CD4-positive, CD25-positive, alpha-beta regulatory T cell (primary cell): ENCODE data around the gene PLA1A. TPM values are rescaled to one million over a fixed set of nuclear protein-coding genes. Genes with fewer than 3 reads are reported as not detected.

Experiments used
- ATAC-seq, 2 donors: fragments of 150-1000 bp; cut with Tn5 transposase; one replicate each; pipeline ENCODE4 v1.10.0; 2021; ENCODE audit warnings: low read depth in 2 of 2, moderate number of reproducible peaks in 2 of 2, moderate library complexity in 1 of 2
- DNase-seq, 3 donors: peaks; one replicate each; pipeline versions ENCODE4 v3.0.0 to v3.0.0-alpha.2; 2012 to 2022; ENCODE audit warnings: mixed read lengths in 1 of 3
- H3K27ac ChIP-seq: one replicate; pipeline ENCODE4 v1.7.0; 2013; ENCODE audit warnings: mild to moderate bottlenecking, low read length; ENCODE audit not compliant: insufficient read depth, poor library complexity, severe bottlenecking
- H3K27me3 ChIP-seq: one replicate; pipeline ENCODE4 v1.7.0; 2013; ENCODE audit warnings: low read length; ENCODE audit not compliant: control insufficient read depth, insufficient read depth
- H3K36me3 ChIP-seq: one replicate; pipeline ENCODE4 v1.7.0; 2013; ENCODE audit warnings: mild to moderate bottlenecking, low read length, moderate library complexity; ENCODE audit not compliant: control insufficient read depth, insufficient read depth
- H3K4me1 ChIP-seq: 2 replicates; pipeline ENCODE4 v1.7.0; 2013; ENCODE audit warnings: mild to moderate bottlenecking, low read length; ENCODE audit not compliant: insufficient read depth, control insufficient read depth, poor library complexity, severe bottlenecking
- H3K4me3 ChIP-seq: one replicate; pipeline ENCODE4 v1.7.0; 2013; ENCODE audit warnings: low read depth, mild to moderate bottlenecking, low read length, moderate library complexity
- H3K9me3 ChIP-seq, 2 experiments: 1 replicate in 1 of 2; 2 replicates in 1 of 2; pipeline ENCODE4 v1.7.0; 2013; ENCODE audit warnings: low read length in 2 of 2, mild to moderate bottlenecking in 1 of 2, moderate library complexity in 1 of 2; ENCODE audit not compliant: control insufficient read depth in 2 of 2
- H3K27ac Mint-ChIP-seq, 3 donors: one replicate each; pipeline ENCODE4 v1.8.0; 2020 to 2022; ENCODE audit warnings: mild to moderate bottlenecking in 3 of 3, mixed read lengths in 3 of 3, moderate library complexity in 2 of 3
- H3K27me3 Mint-ChIP-seq: one replicate; pipeline ENCODE4 v1.8.0; 2022; ENCODE audit warnings: mild to moderate bottlenecking, mixed read lengths
- H3K36me3 Mint-ChIP-seq: one replicate; pipeline ENCODE4 v1.8.0; 2020; ENCODE audit warnings: mixed read lengths
- H3K4me1 Mint-ChIP-seq, 4 donors: one replicate each; pipeline ENCODE4 v1.8.0; 2020 to 2022; ENCODE audit warnings: mixed read lengths in 4 of 4, mild to moderate bottlenecking in 1 of 4
- H3K4me3 Mint-ChIP-seq, 4 donors: one replicate each; pipeline ENCODE4 v1.8.0; 2020 to 2022; ENCODE audit warnings: mild to moderate bottlenecking in 4 of 4, mixed read lengths in 4 of 4, moderate library complexity in 3 of 4
- H3K9me3 Mint-ChIP-seq, 7 donors: one replicate each; pipeline ENCODE4 v1.8.0; 2020 to 2022; ENCODE audit warnings: mixed read lengths in 7 of 7, mild to moderate bottlenecking in 3 of 7, moderate library complexity in 2 of 7
- polyA plus RNA-seq, 4 donors: library from polyadenylated mRNA; unstranded; fragments of 300-500 nt; fragmentation: Illumina TruSeq; gene quantifications; one replicate each; pipeline ENCODE4 v1.2.3, GENCODE V29; 2021
- total RNA-seq: library from RNA; stranded (reverse); gene quantifications from one replicate; pipeline ENCODE4 v1.2.3, GENCODE V29; 2022

PLA1A gene
- total and polyA plus RNA-seq, 5 donors from 2014 or later: 0.18 TPM; not detected in 4

- no peaks in the 10 kb centered on the region for H3K9me3 ChIP-seq
- Mint-ChIP-seq H3K27ac (peak overlapping the region; percentile 13 to 73 (median 48)), H3K36me3 (no peaks in the 10 kb centered on the region), H3K9me3 (no peaks in the 10 kb centered on the region), H3K4me3 (no peak overlapping the region), H3K4me1 (peaks cover 11 to 37% (median 26%) of the 10 kb centered on the region in 4 donors), H3K27me3 (no peaks in the 10 kb centered on the region)
- H3K27me3 ChIP-seq: no peaks in the 10 kb centered on the region
- ATAC-seq: no peak
- H3K4me1 ChIP-seq: peaks cover 26% of the 10 kb centered on the region
- H3K36me3 ChIP-seq: no peaks in the 10 kb centered on the region
- DNase-seq: no peak
- H3K27ac ChIP-seq: no peak overlapping the region
- no peak overlapping the region for H3K4me3 ChIP-seq
These were observed 28.5 kb downstream of the PLA1A start for GRCh38 chr3:119626196-119626595.

- Mint-ChIP-seq H3K4me3 (peak overlapping the region in 3 of 4 donors; percentile 17 to 76 (median 67)), H3K27me3 (no peaks in the 10 kb centered on the region), H3K27ac (peak overlapping the region; percentile 2 to 62 (median 56)), H3K36me3 (no peaks in the 10 kb centered on the region), H3K9me3 (no peaks in the 10 kb centered on the region), H3K4me1 (peaks cover 11 to 37% (median 26%) of the 10 kb centered on the region in 4 donors)
- Histone ChIP-seq H3K4me3 (peak overlapping the region; percentile 57), H3K9me3 (no peaks in the 10 kb centered on the region), H3K27me3 (no peaks in the 10 kb centered on the region), H3K4me1 (peaks cover 26% of the 10 kb centered on the region), H3K36me3 (no peaks in the 10 kb centered on the region), H3K27ac (peak overlapping the region; percentile 48)
- ATAC-seq (peak; percentile 68), DNase-seq (peak in 1 of 3 donors; percentile 59)
These were observed 29.8 kb downstream of the PLA1A start for GRCh38 chr3:119627461-119627860.

- H3K36me3 Mint-ChIP-seq: no peaks in the 10 kb centered on the region
- Histone ChIP-seq H3K27me3 (no peaks in the 10 kb centered on the region), H3K4me1 (peaks cover 26% of the 10 kb centered on the region), H3K4me3 (peak overlapping the region; percentile 57), H3K36me3 (no peaks in the 10 kb centered on the region), H3K27ac (peak overlapping the region; percentile 48), H3K9me3 (no peaks in the 10 kb centered on the region)
- peaks cover 11 to 37% (median 26%) of the 10 kb centered on the region in 4 donors for H3K4me1 Mint-ChIP-seq
- H3K27ac Mint-ChIP-seq: peak overlapping the region in 2 of 3 donors; percentile 56 to 63
- DNase-seq (peak in 1 of 3 donors; percentile 59), ATAC-seq (peak; percentile 42)
- no peaks in the 10 kb centered on the region for H3K9me3 Mint-ChIP-seq
- H3K27me3 Mint-ChIP-seq: no peaks in the 10 kb centered on the region
- peak overlapping the region in 2 of 4 donors; percentile 13 to 17 for H3K4me3 Mint-ChIP-seq
These were observed 30.7 kb downstream of the PLA1A start for GRCh38 chr3:119628390-119628789.

GRCh38 chr3:119628816-119629445 is 31.2 kb downstream of the PLA1A start:
- Mint-ChIP-seq H3K36me3 (no peaks in the 10 kb centered on the region), H3K4me3 (peak overlapping the region in 2 of 4 donors; percentile 17 to 32), H3K27ac (peak overlapping the region in 1 of 3 donors; percentile 63), H3K9me3 (no peaks in the 10 kb centered on the region), H3K27me3 (no peaks in the 10 kb centered on the region), H3K4me1 (peaks cover 11 to 37% (median 26%) of the 10 kb centered on the region in 4 donors)
- H3K27ac ChIP-seq: no peak overlapping the region
- H3K4me3 ChIP-seq: peak overlapping the region; percentile 57
- DNase-seq: no peak
- H3K9me3 ChIP-seq: no peaks in the 10 kb centered on the region
- no peaks in the 10 kb centered on the region for H3K36me3 ChIP-seq
- peak in 1 of 2 donors; percentile 22 for ATAC-seq
- H3K4me1 ChIP-seq: peaks cover 26% of the 10 kb centered on the region
- no peaks in the 10 kb centered on the region for H3K27me3 ChIP-seq

GRCh38 chr3:119630128-119630879 is 32.6 kb downstream of the PLA1A start:
- no peak overlapping the region for H3K27ac Mint-ChIP-seq
- H3K4me3 Mint-ChIP-seq: no peak overlapping the region
- H3K9me3 Mint-ChIP-seq: no peaks in the 10 kb centered on the region
- DNase-seq: no peak
- no peaks in the 10 kb centered on the region for H3K36me3 Mint-ChIP-seq
- Histone ChIP-seq H3K27me3 (no peaks in the 10 kb centered on the region), H3K4me1 (peaks cover 26% of the 10 kb centered on the region), H3K36me3 (no peaks in the 10 kb centered on the region), H3K27ac (no peak overlapping the region), H3K9me3 (no peaks in the 10 kb centered on the region), H3K4me3 (no peak overlapping the region)
- no peak for ATAC-seq
- no peaks in the 10 kb centered on the region for H3K27me3 Mint-ChIP-seq
- peaks cover 11 to 37% (median 26%) of the 10 kb centered on the region in 4 donors for H3K4me1 Mint-ChIP-seq

- Mint-ChIP-seq H3K4me3 (peak overlapping the region in 1 of 4 donors; percentile 17), H3K27ac (no peak overlapping the region), H3K9me3 (no peaks in the 10 kb centered on the region), H3K27me3 (no peaks in the 10 kb centered on the region), H3K4me1 (peaks cover 11 to 33% (median 25%) of the 10 kb centered on the region in 4 donors), H3K36me3 (no peaks in the 10 kb centered on the region)
- no peak for DNase-seq
- Histone ChIP-seq H3K4me3 (no peak overlapping the region), H3K27ac (no peak overlapping the region), H3K36me3 (no peaks in the 10 kb centered on the region), H3K4me1 (peaks cover 26% of the 10 kb centered on the region), H3K27me3 (no peaks in the 10 kb centered on the region), H3K9me3 (no peaks in the 10 kb centered on the region)
- ATAC-seq: no peak
These were observed 33.2 kb downstream of the PLA1A start for GRCh38 chr3:119630880-119631329.

GRCh38 chr3:119631516-119631915 is 33.8 kb downstream of the PLA1A start:
- peaks cover 11 to 29% (median 22%) of the 10 kb centered on the region in 4 donors for H3K4me1 Mint-ChIP-seq
- H3K36me3 Mint-ChIP-seq: no peaks in the 10 kb centered on the region
- DNase-seq (no peak), ATAC-seq (no peak)
- H3K27me3 Mint-ChIP-seq: no peaks in the 10 kb centered on the region
- H3K27ac ChIP-seq: no peak overlapping the region
- H3K4me3 ChIP-seq: no peak overlapping the region
- peaks cover 23% of the 10 kb centered on the region for H3K4me1 ChIP-seq
- no peak overlapping the region for H3K4me3 Mint-ChIP-seq
- H3K27ac Mint-ChIP-seq: no peak overlapping the region
- no peaks in the 10 kb centered on the region for H3K9me3 ChIP-seq
- H3K9me3 Mint-ChIP-seq: no peaks in the 10 kb centered on the region
- H3K27me3 ChIP-seq: no peaks in the 10 kb centered on the region
- H3K36me3 ChIP-seq: no peaks in the 10 kb centered on the region
